ENCODE data around the gene FABP3. TPM values are rescaled to one million over a fixed set of nuclear protein-coding genes. Genes with fewer than 3 reads are reported as not detected.

Gene FABP3
- 126 and 155 TPM in 2 replicates for total RNA-seq

DNA sequence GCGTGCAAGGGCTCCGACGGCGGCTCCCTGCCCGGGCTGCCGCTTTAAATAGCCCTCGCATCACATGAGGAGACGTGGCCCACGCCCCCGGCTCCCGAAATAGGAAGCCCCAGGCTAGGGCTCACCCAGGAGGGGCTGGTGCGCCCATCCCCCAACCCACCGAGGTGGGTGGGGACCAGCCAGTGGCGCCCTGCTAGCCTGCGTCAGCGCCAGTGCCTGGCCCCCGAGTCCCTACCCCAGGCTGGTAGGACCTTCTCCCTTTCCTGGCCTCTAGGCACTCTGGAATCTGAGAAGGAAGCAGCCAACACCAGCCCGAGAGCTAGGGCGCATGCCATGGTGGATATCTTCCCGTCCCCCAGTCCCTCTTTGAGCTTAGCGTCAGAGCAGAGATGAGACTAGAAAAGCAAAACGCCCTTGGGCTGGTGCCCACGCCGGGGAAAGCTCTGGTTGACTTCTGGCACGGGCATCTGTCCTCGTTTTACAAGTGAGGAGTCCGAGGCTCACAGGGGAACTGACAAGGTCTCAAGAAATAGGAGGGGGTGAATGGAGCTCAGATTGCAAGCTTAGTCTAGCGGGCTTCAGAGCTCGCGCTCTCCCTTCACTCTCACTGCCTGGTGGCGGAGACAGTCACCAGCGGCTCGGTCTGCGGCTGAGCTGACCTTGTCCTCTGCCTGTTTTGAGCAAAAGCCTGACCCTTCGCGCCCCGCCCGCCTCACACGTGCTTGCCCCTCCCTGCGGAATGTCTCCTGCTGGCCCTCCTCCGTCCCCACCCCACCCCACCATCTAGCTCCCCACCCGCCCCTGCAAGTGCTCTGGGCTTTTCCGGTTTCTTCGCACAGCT lies at the start of gene FABP3:
Gene FABP3 (minus strand): TSS at position 21 of the 841 bp plus-strand sequence. CDS start 62 bp downstream, outside the sequence.

DNA sequence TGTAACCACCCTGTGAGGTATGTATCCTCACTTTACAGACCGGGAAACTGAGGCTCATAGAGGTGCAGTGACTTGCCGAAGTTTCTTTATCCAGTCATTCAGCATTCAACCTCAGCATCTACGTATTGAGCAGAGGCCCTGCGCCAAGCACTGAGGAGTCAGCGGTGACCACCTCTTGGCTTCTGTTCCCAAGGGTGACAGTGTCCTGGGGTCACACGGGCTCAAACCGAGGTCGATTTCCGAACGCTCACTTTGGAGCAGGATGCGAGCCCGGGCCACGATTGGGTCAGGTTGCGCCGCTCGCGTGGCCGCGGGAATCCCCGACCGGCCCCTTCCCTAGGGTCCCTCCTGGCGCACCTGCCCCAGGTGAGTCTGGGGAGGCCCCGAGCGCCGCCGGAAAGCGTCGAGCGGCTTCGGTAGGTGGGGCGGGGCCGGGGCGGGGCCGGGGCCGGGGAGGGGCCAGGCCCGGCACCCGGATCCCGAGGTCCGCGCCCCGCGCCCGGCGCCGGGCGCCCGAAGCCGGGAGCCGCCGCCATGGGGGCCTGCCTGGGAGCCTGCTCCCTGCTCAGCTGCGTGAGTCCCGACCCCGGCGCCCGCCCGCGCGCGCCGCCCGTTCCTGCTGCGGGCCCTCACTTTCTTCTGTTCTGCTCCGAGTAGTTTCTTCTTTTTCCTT lies 40.0 kb upstream of the FABP3 start, which contains the start of gene SERINC2:
Gene SERINC2 (plus strand): TSS at position 482 of the 673 bp plus-strand sequence. CDS start 53 bp downstream, at position 535.

Other genes starting within 250 kb of the FABP3 start
- gene NKAIN1, start 133.2 kb downstream of the FABP3 start, total RNA-seq, result not detected in 2 replicates
- 86.3 and 106 TPM in 2 replicates for gene SNRNP40, start 76.3 kb downstream of the FABP3 start, total RNA-seq
- gene ZCCHC17, start 76.0 kb downstream of the FABP3 start, total RNA-seq, result 40.6 and 48.4 TPM in 2 replicates
- gene SERINC2, start 40.1 kb upstream of the FABP3 start, total RNA-seq, result 49.3 and 54.5 TPM in 2 replicates
- 22.9 and 24.2 TPM in 2 replicates for gene TINAGL1, start 203.4 kb upstream of the FABP3 start, total RNA-seq
- not detected in 2 replicates for gene HCRTR1, start 244.6 kb upstream of the FABP3 start, total RNA-seq

Measured in myometrial cell (primary cell).